Prostate gland (tissue), 2 donors: Measurements from ENCODE around the gene CREB3.

Source experiments
- POLR2A ChIP-seq: fragments of 450-650 bp; IDR thresholded peaks from one replicate; pipeline ENCODE4 v1.6.1; 2016; ENCODE audit warnings: antibody characterized with exemption, mild to moderate bottlenecking
- POLR2AphosphoS5 ChIP-seq: sonication (generic); formaldehyde crosslinking; IDR thresholded peaks from one replicate; pipeline ENCODE4 v1.6.1; 2017; ENCODE audit warnings: antibody characterized with exemption
- TF ChIP-seq, protein P1 (sequence below), 4 experiments: fragments of 200-600 bp in 2 of 4; fragments of 450-650 bp in 2 of 4; sonication (generic) in 2 of 4; IDR thresholded peaks; 1 replicate in 3 of 4; 2 replicates in 1 of 4; pipeline ENCODE4 v1.5.1; 2016 to 2019; ENCODE audit warnings: antibody characterized with exemption in 4 of 4, mild to moderate bottlenecking in 2 of 4, moderate library complexity in 2 of 4

DNA sequence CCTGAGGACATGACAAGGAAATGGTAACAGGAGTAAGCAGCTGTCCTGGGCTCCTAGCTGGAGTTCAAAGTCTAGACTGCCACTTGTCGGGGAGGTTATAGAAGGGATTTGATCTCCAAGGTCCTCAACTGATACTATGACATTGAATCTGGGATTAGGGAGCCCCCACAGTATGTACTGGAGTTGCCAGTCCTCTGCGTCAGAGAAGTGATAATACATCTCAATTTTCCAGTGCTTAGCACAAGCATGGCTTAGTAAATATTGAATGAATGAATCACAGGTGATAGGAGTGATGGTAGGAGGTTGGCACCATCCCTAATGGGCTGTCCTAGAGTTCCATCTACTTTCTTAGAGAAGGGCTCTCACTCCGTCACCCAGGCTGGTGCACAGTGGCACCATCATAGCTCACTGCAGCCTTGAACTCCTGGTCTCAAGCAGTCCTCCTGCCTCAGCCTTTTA lies 36.5 kb upstream of the CREB3 start:
- TF ChIP-seq, protein P1, sequence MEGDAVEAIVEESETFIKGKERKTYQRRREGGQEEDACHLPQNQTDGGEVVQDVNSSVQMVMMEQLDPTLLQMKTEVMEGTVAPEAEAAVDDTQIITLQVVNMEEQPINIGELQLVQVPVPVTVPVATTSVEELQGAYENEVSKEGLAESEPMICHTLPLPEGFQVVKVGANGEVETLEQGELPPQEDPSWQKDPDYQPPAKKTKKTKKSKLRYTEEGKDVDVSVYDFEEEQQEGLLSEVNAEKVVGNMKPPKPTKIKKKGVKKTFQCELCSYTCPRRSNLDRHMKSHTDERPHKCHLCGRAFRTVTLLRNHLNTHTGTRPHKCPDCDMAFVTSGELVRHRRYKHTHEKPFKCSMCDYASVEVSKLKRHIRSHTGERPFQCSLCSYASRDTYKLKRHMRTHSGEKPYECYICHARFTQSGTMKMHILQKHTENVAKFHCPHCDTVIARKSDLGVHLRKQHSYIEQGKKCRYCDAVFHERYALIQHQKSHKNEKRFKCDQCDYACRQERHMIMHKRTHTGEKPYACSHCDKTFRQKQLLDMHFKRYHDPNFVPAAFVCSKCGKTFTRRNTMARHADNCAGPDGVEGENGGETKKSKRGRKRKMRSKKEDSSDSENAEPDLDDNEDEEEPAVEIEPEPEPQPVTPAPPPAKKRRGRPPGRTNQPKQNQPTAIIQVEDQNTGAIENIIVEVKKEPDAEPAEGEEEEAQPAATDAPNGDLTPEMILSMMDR (IDR thresholded peaks at IDR 0.05), result no peak
- TF ChIP-seq POLR2AphosphoS5, result no peak
- no peak for TF ChIP-seq POLR2A
